Natural killer cell (primary cell): ENCODE results near the gene CTRB2. TPM values are rescaled to one million over a fixed set of nuclear protein-coding genes. Genes with fewer than 3 reads are reported as not detected.

Experiments used
- ATAC-seq, 3 donors: fragments of 150-1000 bp in 2 of 3; fragments of 200-7000 bp in 1 of 3; cut with Tn5 transposase; 1 replicate in 1 of 3; 2 replicates in 2 of 3; pipeline ENCODE4 v1.10.0; 2021; ENCODE audit warnings: mild to moderate bottlenecking in 2 of 3, moderate library complexity in 2 of 3
- DNase-seq, 2 donors: peaks; one replicate each; pipeline versions ENCODE4 v3.0.0 to v3.0.0-alpha.2; 2013 to 2021; ENCODE audit warnings: mixed read lengths in 1 of 2
- H3K27ac ChIP-seq: one replicate; pipeline ENCODE4 v1.5.1; 2013; ENCODE audit warnings: mild to moderate bottlenecking, low read length
- H3K27me3 ChIP-seq: one replicate; pipeline ENCODE4 v1.6.1; 2013; ENCODE audit warnings: low read length; ENCODE audit not compliant: control insufficient read depth, insufficient read depth
- H3K36me3 ChIP-seq: one replicate; pipeline ENCODE4 v1.6.1; 2013; ENCODE audit warnings: low read length; ENCODE audit not compliant: control insufficient read depth, insufficient read depth
- H3K4me1 ChIP-seq: one replicate; pipeline ENCODE4 v1.6.1; 2013; ENCODE audit warnings: low read length; ENCODE audit not compliant: control insufficient read depth, insufficient read depth
- H3K4me3 ChIP-seq: one replicate; pipeline ENCODE4 v1.5.1; 2013; ENCODE audit warnings: low read length
- H3K9me3 ChIP-seq: one replicate; pipeline ENCODE4 v1.6.1; 2013; ENCODE audit warnings: low read length; ENCODE audit not compliant: control insufficient read depth, insufficient read depth
- H3K27ac Mint-ChIP-seq, 2 donors: one replicate each; pipeline ENCODE4 v1.8.0; 2022; ENCODE audit warnings: mild to moderate bottlenecking in 2 of 2, mixed read lengths in 2 of 2, moderate library complexity in 1 of 2
- H3K27me3 Mint-ChIP-seq, 2 donors: one replicate each; pipeline ENCODE4 v1.8.0; 2022; ENCODE audit warnings: low read depth in 2 of 2, mixed read lengths in 2 of 2
- H3K36me3 Mint-ChIP-seq: one replicate; pipeline ENCODE4 v1.8.0; 2022; ENCODE audit warnings: mixed read lengths
- H3K4me1 Mint-ChIP-seq, 2 donors: one replicate each; pipeline ENCODE4 v1.8.0; 2022; ENCODE audit warnings: mixed read lengths in 2 of 2
- H3K4me3 Mint-ChIP-seq: one replicate; pipeline ENCODE4 v1.8.0; 2022; ENCODE audit warnings: mild to moderate bottlenecking, moderate library complexity, mixed read lengths
- H3K9me3 Mint-ChIP-seq, 2 donors: one replicate each; pipeline ENCODE4 v1.8.0; 2022; ENCODE audit warnings: mixed read lengths in 2 of 2
- WGBS: methylation state at CpG from one replicate; pipeline ENCODE4 v1.1.7; 2013; ENCODE audit warnings: missing lambda C conversion rate; ENCODE audit not compliant: insufficient coverage; 5-methylcytosine and 5-hydroxymethylcytosine counted together
- intact Hi-C: fragments of 100-400 bp; cut with micrococcal nuclease; formaldehyde crosslinking; loops from one replicate; pipeline ENCODE4 v1.14.2; 2022
- total RNA-seq, 4 donors: library from RNA; stranded (reverse); fragments of 120-200 nt in 1 of 4; gene quantifications; one replicate each; pipeline versions ENCODE4 v1.2.3 to v1.2.4, GENCODE V29; 2013 to 2022
- TF ChIP-seq, protein P1 (sequence below): fragments of 200-600 bp; IDR thresholded peaks from one replicate; pipeline ENCODE4 v1.8.0; 2022; ENCODE audit warnings: antibody characterized with exemption

The CTRB2 gene
- total RNA-seq, 3 donors from 2014 or later (not counting 1 experiment from before 2014, with no cell fraction given): not detected

DNA sequence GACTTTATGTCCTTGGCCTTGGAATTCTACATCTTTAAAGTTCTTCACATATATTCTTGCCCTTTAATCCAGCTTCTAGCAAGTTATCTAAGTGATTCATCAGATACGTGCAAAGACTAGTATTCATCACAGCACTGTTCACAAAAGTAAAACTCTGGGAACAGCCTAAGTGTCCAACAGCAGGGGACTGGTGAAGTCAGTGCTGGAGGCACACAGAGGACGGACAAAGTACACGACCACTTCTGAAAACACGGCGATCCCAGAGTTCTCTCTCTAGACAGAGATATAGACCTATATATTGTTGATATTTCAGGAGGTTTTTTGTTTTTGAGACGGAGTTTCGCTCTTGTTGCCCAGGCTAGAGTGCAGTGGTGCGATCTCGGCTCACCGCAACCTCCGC, 24.6 kb upstream of the CTRB2 start:
- intact Hi-C loops: loop anchor here (5.0 kb wide), 2 partner anchors 34 to 171 kb away; no protein-coding TSS in a partner anchor
- Histone ChIP-seq H3K9me3 (no peaks in the 10 kb centered on the region), H3K4me1 (peaks cover 15% of the 10 kb centered on the region), H3K4me3 (no peak overlapping the region), H3K27ac (no peak overlapping the region), H3K36me3 (no peaks in the 10 kb centered on the region), H3K27me3 (peaks cover 6% of the 10 kb centered on the region)
- Mint-ChIP-seq H3K9me3 (no peaks in the 10 kb centered on the region), H3K27ac (no peak overlapping the region), H3K27me3 (peaks cover 0 to 17% of the 10 kb centered on the region in 2 donors), H3K4me1 (peaks cover 0 to 18% of the 10 kb centered on the region in 2 donors), H3K36me3 (no peaks in the 10 kb centered on the region), H3K4me3 (no peak overlapping the region)
- TF ChIP-seq, protein P1, sequence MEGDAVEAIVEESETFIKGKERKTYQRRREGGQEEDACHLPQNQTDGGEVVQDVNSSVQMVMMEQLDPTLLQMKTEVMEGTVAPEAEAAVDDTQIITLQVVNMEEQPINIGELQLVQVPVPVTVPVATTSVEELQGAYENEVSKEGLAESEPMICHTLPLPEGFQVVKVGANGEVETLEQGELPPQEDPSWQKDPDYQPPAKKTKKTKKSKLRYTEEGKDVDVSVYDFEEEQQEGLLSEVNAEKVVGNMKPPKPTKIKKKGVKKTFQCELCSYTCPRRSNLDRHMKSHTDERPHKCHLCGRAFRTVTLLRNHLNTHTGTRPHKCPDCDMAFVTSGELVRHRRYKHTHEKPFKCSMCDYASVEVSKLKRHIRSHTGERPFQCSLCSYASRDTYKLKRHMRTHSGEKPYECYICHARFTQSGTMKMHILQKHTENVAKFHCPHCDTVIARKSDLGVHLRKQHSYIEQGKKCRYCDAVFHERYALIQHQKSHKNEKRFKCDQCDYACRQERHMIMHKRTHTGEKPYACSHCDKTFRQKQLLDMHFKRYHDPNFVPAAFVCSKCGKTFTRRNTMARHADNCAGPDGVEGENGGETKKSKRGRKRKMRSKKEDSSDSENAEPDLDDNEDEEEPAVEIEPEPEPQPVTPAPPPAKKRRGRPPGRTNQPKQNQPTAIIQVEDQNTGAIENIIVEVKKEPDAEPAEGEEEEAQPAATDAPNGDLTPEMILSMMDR: no peak
- 92% methylated on average over 7 of the region's 11 CpGs for WGBS
- DNase-seq (no peak), ATAC-seq (no peak)

DNA sequence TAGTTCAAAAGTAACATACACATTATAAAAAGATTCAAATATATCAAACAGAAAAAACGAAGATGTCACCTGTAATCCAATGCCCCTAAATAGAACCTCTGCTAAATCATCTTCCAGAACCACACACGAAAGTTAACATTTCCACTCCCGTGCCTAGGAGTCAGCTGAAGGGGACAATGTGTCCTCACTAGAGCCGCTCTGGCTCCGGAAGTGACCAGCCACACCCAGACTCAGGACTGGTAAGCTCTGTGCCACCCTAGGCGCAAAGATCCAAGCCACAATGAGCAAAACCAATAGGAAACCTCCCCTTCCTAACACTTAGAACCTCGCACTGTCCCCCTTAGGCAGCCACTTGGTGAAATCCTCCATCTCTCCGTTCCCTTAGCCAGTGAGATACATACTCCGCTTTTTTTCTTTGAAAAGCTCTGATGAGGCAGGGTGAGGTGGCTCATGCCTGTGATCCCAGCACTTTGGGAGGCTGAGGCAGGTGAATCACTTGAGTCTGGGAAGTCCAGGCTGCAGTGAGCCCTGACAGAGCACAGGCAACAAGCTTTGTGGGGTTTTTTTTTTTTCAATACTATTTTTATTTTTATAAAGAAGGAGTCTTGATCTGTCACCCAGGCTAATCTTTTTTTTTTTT, 23.6 kb upstream of the CTRB2 start:
- TF ChIP-seq, protein P1: no peak
- no peaks in the 10 kb centered on the region for H3K36me3 ChIP-seq
- Mint-ChIP-seq H3K4me1 (peaks cover 0 to 9% of the 10 kb centered on the region in 2 donors), H3K27ac (no peak overlapping the region), H3K4me3 (no peak overlapping the region), H3K27me3 (peaks cover 0 to 13% of the 10 kb centered on the region in 2 donors), H3K9me3 (no peaks in the 10 kb centered on the region), H3K36me3 (no peaks in the 10 kb centered on the region)
- H3K4me1 ChIP-seq: peaks cover 6% of the 10 kb centered on the region
- 88% methylated on average over 9 of the region's 9 CpGs for WGBS
- H3K9me3 ChIP-seq: no peaks in the 10 kb centered on the region
- no peak overlapping the region for H3K4me3 ChIP-seq
- DNase-seq (no peak), ATAC-seq (no peak)
- no peak overlapping the region for H3K27ac ChIP-seq
- peaks cover 6% of the 10 kb centered on the region for H3K27me3 ChIP-seq
- intact Hi-C loops: loop anchor here (5.0 kb wide), 2 partner anchors 33 to 172 kb away; no protein-coding TSS in a partner anchor

DNA sequence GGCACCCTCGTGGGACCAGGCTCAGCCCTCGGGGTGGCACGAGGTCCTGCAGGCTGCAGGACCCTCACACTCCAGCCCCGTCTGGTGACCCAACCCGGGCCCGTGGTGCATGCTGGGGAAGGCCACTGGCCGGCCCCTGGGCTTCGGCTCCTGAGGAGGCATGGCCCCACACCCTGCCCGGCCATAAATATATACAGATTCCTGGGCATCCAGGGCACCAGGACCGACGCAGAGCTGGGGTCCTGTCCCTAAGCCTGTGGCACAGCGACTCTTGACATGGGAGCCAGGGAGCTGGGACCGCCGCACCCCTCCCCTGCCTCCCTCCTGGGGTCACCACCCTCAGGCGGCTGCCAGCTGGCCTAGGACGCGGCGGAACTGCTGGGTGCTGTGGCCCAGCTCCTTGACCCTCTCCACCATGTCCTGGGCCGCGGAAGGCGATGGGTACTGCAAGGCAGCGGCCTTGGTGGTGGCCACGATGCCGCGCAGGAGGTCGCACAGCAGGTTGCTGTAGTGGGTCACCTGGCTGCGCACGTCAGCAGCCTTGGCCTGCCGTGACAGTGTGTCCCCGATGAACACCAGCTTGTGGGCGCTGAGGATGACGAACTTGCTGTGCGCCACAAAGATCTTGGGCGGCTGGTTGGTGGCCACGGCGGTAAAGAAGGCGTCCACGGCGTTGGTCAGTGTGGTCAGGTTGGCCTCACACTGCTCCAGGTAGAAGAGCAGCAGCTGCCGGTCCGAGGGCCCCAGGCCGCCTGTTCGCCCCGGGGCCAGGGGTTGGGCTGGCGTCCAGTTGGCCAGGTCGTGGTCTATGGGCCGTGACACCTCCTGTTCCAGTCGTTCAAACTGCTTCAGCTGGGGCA, 22.4 kb upstream of the CTRB2 start:
- Histone ChIP-seq H3K36me3 (no peaks in the 10 kb centered on the region), H3K9me3 (no peaks in the 10 kb centered on the region), H3K4me3 (no peak overlapping the region), H3K27me3 (peaks cover 1% of the 10 kb centered on the region), H3K4me1 (peaks cover 6% of the 10 kb centered on the region), H3K27ac (no peak overlapping the region)
- ATAC-seq: no peak
- no peak for DNase-seq
- H3K27ac Mint-ChIP-seq: no peak overlapping the region
- peaks cover 0 to 11% of the 10 kb centered on the region in 2 donors for H3K27me3 Mint-ChIP-seq
- H3K36me3 Mint-ChIP-seq: no peaks in the 10 kb centered on the region
- H3K9me3 Mint-ChIP-seq: no peaks in the 10 kb centered on the region
- intact Hi-C loops: loop anchor here (5.0 kb wide), 2 partner anchors 32 to 173 kb away; no protein-coding TSS in a partner anchor
- peaks cover 0 to 7% of the 10 kb centered on the region in 2 donors for H3K4me1 Mint-ChIP-seq
- H3K4me3 Mint-ChIP-seq: no peak overlapping the region
- TF ChIP-seq, protein P1: no peak
- WGBS: 93% methylated on average over 48 of the region's 48 CpGs
